NCI-H748 (cell line): ENCODE results near the gene DDX27.

Source experiments
- DNase-seq: peaks from one replicate; lab custom pipeline; 2025; ENCODE audit not compliant: unreplicated experiment; lab: John Stamatoyannopoulos, UW

Gene DDX27

DNA sequence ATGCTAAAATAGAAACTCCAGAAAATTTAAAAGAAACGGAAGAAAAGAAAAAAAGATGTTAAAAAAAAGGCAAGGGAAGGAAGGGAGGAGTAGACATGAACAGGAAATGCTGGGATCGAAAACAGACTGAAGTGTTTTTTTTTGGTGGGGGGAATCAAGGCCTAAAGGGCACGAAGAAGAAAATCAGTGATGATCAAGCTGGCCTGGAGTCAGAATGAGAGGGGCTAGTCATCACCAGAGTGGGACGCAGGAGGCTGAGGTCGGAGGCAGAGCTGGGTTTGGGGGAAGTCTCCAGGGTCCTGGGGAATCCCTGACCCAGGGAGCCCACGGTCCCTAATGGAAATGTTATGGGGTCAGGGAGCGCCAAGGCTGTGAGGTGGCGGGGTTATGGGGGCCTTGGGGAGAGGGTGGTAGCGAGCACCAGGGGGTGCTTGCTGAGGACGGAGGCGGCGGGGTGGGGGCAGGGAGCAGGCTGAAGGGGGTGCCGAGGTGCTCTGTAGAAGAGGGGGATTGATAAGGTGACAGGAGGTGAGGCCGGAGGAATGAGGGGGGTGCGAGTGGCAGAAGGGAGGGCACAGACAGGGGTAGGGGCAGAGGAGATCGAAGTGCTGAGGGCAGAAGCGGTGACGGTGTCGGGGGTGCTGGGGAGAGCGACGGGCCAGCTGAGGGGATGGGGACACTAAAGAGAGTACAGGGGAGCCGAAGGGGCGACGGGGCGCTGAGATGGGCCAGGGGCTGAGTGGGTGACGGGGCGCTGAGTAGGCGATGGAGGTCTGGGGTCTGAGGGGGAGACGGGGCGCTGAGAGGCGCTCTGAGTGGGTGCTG, 58.0 kb downstream of the DDX27 start:
- DNase-seq: peak; percentile 8

- DNase-seq: no peak
Measured at GRCh38 chr20:49277786-49278035, 58.5 kb downstream of the DDX27 start.

DNA sequence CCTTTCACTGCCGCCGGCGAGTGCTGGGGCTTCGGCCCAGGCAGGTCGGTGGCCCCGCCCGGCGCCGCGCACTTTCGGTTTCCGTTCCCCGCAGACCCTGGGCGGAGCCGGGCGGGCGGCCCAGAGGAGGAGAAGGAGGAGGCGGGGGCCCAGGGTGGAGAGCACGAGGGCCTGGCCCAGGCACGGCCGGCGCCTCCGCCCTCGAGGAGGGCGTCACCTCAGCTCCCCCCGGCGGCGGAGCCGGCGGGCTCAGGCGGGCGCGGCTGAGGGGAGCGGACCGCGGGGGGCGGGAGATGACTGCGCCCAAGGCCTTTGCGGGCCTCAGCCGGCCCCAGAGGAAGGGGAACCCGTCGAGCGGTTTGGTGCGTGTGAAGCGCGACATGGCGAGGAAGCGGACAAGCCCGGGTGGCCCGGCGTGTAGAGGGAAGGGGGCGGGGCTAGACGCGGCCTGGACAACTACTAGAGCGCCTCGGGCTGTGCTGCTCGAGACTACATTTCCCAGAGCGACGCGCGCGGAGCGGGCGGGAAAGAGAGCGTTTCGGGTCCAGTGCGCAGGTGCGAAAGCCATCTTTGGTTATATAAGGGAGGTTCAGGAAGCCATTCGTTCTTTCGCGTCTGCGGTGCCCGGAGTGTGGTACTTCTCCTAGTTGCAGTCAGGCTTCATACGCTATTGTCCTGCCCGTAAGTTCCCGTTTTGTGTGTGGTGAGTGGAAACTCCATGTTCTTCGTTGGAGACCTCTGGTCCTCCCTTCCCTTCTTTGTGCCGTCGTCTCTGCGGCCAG, 59.0 kb downstream of the DDX27 start, which contains the start of gene ZNFX1:
Gene ZNFX1 (minus strand): TSS at position 22 of the 782 bp plus-strand sequence. CDS start 2,218 bp downstream, outside the sequence.
- DNase-seq: peak; percentile 96

- peak; percentile 49 for DNase-seq
Measured at GRCh38 chr20:49278818-49279676, 59.8 kb downstream of the DDX27 start.

DNA sequence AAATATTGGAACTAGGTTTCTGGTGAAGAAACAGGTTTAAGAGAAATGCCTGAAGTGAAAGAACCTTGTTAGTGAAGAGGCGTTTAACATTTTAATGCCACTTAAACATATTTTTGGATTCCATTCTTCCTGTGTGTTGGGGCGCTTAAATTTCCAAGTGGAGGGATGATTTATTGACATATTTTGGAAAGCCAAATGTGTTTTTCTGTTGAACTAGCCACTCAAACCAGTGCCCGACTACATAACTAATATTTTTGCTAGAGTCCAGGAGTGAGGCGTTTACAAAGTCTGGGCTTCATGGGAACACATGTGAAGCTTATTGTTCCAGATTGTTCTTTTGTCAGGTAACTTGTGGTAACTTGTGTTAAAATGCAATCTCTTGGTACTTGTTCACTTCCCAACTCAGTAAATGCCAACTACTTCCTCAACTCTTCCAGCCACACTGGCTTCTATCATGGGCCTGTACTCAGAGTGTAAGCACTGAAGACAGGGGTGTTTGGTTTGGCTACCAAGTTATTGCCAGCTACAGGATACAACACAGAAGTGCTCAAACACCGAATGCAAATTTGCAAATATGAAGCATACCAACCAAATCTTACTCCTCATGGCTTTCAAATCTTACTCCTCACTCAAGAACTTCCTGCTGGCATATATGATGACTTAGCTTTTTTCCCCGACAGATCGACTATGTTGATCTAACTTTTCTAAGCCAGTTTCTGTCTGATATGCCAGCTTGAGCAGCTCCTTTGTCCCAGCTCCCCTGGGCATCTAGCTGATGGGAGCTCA, 60.7 kb downstream of the DDX27 start:
- DNase-seq: no peak

DNA sequence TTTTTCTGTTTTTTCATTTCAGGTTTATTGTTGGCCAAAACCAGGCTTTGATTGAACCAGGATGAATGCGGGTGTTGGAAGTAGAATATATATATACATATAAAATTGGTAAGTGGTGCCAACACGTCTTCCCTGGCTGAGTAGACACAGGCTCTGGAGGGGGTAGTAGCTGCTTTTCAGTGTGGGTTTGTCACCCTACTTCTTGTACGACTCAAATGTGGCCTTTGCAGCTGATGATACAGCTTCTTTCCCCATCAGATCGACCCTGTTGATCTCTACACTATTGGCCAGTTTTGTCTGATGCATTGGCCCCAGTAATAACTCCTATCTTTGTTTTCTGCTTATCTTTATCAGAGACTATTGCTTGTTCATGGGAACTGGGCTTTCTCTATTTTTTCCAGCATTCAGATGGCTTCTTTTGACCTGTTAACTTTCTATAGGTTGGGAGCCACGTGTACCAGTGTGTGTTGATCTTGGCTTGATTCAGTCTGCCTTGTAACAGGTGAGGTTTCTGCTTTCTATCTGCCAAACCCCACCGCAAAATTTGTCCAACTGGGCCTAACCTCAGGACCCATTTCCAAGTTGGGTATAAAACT, 61.3 kb downstream of the DDX27 start:
- no peak for DNase-seq

GRCh38 chr20:49281059-49281912, 62.1 kb downstream of the DDX27 start:
- no peak for DNase-seq

DNA sequence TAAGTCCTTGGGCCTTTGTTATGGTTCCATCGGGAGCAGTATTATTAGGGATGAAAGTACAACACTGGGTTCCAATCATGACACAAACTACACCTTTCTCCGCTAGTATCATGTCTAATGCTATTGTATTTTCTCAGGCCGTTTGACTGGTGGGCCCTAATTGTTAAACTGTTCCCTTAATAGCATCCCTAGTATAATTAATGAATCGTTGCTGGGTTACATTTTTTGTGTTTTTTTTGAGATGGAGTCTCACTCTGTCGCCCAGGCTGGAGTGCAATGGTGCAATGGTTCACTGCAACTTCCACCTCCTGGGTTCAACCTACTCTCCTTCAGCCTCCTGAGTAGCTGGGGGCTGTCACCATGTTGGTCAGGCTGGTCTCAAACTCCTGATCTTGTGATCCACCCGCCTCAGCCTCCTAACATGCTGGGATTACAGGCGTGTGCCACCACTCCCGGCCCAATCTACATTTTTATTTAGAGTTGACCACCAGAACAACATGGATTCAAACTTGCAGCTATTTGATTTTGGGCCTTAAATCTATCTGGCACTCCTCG, 62.8 kb downstream of the DDX27 start:
- no peak for DNase-seq

- DNase-seq: no peak
Measured at GRCh38 chr20:49282584-49283171, 63.5 kb downstream of the DDX27 start.

DNA sequence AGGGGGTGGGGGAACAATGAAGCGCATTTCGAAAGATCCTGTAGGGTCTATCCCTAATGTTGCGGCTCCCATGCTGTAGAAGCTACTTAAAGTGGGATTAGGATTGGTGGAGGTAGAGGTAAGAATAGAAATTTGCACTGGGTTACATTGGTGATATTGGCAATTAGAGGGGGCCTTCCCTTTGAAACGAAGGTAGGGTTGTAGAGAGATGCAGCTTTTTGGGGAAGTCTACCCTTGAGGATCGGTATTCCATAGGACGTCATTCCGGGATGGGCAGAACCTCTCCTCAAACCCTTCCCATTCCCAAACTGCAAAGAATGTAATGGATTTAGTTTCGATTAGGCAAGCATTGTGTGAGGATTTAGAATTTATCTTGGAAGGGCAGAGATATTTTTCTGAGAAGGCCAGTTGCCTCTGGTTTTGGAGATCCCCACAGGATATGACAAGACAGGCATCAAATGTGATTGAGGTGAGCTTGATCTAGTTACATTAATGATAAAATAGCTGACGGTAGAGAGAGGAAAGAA, 64.0 kb downstream of the DDX27 start:
- DNase-seq: no peak

DNA sequence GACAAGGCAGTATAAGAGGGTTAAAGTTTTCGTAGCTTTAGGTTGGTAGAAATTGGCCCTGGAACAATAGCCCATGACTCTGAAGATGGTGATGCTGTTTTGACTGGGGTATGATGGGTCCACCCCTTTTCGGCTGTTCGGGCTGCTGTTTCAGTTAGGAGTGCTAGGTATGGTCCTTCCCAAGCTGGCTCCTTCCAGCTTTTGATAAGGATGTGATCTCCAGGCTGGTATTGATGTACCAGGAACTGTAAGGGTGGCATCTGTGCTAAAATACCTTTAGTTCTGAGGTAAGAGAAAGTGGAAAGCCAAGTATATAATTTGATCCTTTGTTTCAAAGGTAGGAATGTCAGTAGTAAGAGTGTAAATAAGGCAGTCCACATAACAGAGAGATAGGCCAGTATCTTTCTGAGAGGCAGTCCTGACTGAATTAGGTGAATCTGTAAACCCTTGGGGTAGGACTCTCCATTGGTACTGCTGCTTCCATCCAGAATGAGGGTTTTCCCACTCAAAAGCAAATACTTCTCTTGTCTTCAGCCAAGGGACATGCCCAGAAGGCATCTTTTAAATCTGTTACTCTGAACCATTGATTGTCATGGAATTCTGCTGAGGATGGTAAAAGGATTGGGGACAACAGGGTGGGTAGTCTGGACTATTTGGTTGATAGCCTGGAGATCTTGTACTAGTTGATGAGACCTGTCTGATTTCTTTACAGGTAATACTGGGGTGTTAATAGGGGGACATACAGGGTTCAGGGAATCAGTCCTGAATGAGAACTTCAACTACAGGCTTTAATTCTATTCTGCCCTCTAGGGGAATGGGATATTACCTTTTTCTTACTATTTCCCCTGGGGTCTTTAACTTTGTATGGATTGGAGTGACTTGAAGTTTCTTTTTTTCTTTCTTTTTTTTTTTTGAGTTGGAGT, 64.7 kb downstream of the DDX27 start:
- no peak for DNase-seq

DNA sequence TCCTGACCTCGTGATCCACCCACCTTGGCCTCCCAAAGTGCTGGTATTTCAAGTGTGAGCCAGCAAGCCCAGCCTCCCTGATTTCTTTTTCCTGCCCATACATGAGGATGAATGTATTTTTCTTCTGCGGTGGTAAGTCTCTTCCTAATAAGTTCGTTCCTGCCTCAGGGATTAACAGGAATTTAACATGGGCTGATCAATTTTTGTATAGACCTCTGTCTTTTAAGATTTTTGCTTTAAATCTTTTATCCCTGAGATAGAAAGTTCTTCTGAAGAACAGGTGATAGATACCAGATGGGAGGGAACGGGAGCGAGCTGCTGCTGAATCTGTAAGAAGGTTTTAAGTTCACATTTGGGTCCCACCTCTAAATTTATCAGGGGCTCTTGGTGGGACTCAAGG, 65.6 kb downstream of the DDX27 start:
- DNase-seq: no peak

DNA sequence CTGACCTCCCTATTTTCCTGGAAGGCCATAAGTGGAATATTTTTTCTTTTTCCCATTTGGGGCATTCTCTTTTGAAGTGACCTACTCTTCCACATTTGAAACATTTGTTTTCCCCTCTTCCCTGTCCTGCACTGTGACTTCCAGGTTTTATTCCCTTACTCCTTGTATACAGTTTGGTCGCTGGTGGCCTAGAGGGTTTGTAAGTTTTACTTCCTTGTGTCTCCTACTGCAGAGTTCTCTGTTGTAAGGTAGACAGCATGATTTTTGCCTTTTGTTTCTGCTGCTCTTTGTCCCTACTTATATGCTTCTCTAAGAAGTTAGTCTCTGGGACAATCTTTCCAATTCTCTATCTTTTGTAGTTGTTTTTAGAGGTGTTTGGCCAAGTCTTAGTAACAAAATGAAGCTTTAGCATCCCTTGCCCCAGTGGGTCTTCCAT, 66.0 kb downstream of the DDX27 start:
- DNase-seq: no peak

DNA sequence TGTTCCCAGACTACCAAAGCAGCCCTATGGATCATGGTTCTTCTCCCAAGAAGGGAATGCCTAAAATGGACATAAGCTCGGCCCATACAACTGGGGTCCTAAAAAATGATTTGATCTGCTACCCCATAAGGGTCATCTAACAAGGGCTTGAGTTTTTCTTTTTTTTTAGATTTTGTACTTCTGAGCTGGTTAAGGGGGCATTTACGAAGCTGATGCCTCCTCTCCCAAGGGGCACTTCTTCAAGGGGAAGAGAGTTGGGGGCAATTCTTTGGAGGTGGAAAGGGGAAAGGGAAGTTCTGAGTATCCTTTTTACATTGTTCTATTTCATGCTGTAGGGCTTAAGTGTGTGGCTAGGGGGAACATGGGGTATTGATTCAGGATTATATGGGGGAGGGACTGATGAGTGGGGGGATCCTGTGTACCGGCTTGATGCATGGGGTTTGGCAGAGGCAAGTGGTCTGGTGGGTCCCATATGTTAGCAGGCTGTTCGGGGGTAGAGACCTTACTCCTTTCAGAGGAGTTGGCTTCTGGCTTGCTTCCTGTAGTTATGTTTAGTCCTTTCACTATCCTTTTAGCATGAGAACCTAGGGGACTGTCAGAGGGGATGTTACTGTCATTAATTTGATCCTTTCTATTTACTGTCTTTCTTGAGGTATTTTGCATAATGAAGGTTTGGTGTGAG, 66.7 kb downstream of the DDX27 start:
- no peak for DNase-seq

- no peak for DNase-seq
Measured at GRCh38 chr20:49286689-49287551, 67.7 kb downstream of the DDX27 start.
